Neural progenitor cell (in vitro differentiated cells): ENCODE measurements around the gene CLDN15. TPM values are rescaled to one million over a fixed set of nuclear protein-coding genes. Genes with fewer than 3 reads are reported as not detected.

Source experiments
- DNase-seq: peaks from one replicate; pipeline ENCODE4 v3.0.0-alpha.2; 2016; ENCODE audit warnings: low spot score
- H2AFZ ChIP-seq: fragments of 200-600 bp; sonication (generic); replicated peaks from 2 replicates; pipeline ENCODE4 v1.6.1; 2016; ENCODE audit warnings: antibody characterized with exemption
- H3F3A ChIP-seq: fragments of 200-600 bp; sonication (generic); 2 replicates; pipeline ENCODE4 v1.6.1; 2016; ENCODE audit warnings: antibody characterized with exemption, low read depth
- H3K27ac ChIP-seq: fragments of 200-600 bp; sonication (generic); 2 replicates; pipeline ENCODE4 v1.5.1; 2016; ENCODE audit warnings: mild to moderate bottlenecking
- H3K27me3 ChIP-seq: fragments of 200-600 bp; sonication (generic); 2 replicates; pipeline ENCODE4 v1.6.1; 2016; ENCODE audit warnings: mild to moderate bottlenecking, moderate library complexity
- H3K36me3 ChIP-seq: fragments of 200-600 bp; sonication (generic); 2 replicates; pipeline ENCODE4 v1.5.1; 2016
- H3K4me1 ChIP-seq: fragments of 200-600 bp; sonication (generic); 2 replicates; pipeline ENCODE4 v1.6.1; 2016; ENCODE audit warnings: mixed run types
- H3K4me2 ChIP-seq: fragments of 200-600 bp; sonication (generic); 2 replicates; pipeline ENCODE4 v1.6.1; 2016
- H3K4me3 ChIP-seq: fragments of 200-600 bp; sonication (generic); 2 replicates; pipeline ENCODE4 v1.5.1; 2016
- H3K79me2 ChIP-seq: fragments of 200-600 bp; sonication (generic); 2 replicates; pipeline ENCODE4 v1.6.1; 2016; ENCODE audit warnings: low read depth
- H3K9ac ChIP-seq: fragments of 200-600 bp; sonication (generic); 2 replicates; pipeline ENCODE4 v1.6.1; 2016
- H3K9me3 ChIP-seq: fragments of 200-600 bp; sonication (generic); 2 replicates; pipeline ENCODE4 v1.5.1; 2016; ENCODE audit warnings: low read depth
- H4K20me1 ChIP-seq: fragments of 200-600 bp; sonication (generic); 2 replicates; pipeline ENCODE4 v1.6.1; 2016; ENCODE audit warnings: low read depth
- H3K27ac Mint-ChIP-seq: 3 replicates; pipeline ENCODE4 v1.8.0; 2021; ENCODE audit warnings: mixed read lengths
- H3K27me3 Mint-ChIP-seq: 2 replicates; pipeline ENCODE4 v1.8.0; 2022; ENCODE audit warnings: low read depth, mild to moderate bottlenecking, inconsistent platforms, moderate library complexity, mixed read lengths; ENCODE audit not compliant: insufficient read depth
- H3K36me3 Mint-ChIP-seq: 3 replicates; pipeline ENCODE4 v1.8.0; 2021; ENCODE audit warnings: mixed read lengths
- H3K4me1 Mint-ChIP-seq: 3 replicates; pipeline ENCODE4 v1.8.0; 2021; ENCODE audit warnings: mixed read lengths
- H3K4me3 Mint-ChIP-seq: 3 replicates; pipeline ENCODE4 v1.8.0; 2021; ENCODE audit warnings: mild to moderate bottlenecking, moderate library complexity, mixed read lengths
- H3K9me3 Mint-ChIP-seq: 3 replicates; pipeline ENCODE4 v1.8.0; 2020; ENCODE audit warnings: mixed read lengths
- EZH2 ChIP-seq: fragments of 200-600 bp; sonication (generic); IDR thresholded peaks from 2 replicates; pipeline ENCODE4 v1.6.1; 2017; ENCODE audit warnings: antibody characterized with exemption, mild to moderate bottlenecking, moderate library complexity
- EZH2phosphoT487 ChIP-seq: fragments of 200-600 bp; sonication (generic); IDR thresholded peaks from 2 replicates; pipeline ENCODE4 v1.6.1; 2017; ENCODE audit warnings: antibody characterized with exemption
- total RNA-seq: library from RNA; depleted of rRNA; stranded (reverse); fragments of >200 nt; gene quantifications from 2 replicates; pipeline ENCODE4 v1.2.3, GENCODE V29; 2015; ENCODE audit warnings: low replicate concordance
- TF ChIP-seq, protein P1 (sequence below): fragments of 200-600 bp; sonication (generic); IDR thresholded peaks from 2 replicates; pipeline ENCODE4 v1.5.1; 2017; ENCODE audit warnings: antibody characterized with exemption, mild to moderate bottlenecking

CLDN15 gene
- total RNA-seq, 1 donor from 2014 or later, result 1.2 TPM

DNA sequence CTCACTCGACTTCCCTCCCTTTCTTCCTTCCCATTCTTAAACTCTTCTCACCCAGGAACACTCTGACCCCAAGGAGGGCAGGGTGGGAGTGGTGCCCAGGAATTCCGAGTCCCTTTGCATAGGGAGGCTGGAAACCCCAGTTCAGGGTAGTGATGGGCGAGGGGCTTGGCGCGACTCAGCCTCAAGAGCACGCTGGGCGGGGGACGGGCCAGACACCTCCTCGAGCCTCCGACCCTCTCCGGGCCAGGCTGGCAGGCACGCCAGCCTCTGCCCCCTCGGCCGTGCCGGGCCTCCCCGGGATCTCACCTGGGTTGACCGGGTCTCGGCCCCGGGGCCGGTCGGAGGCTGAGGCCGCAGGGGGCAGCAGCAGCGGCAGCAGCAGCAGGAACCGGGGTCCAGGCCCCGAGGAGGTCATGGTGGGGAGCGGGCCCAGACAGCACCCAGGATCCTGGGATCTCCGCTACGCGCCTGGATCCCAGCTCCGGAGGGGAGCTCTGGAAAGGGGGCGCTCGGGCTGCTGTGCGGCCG, 20.7 kb downstream of the CLDN15 start:
- H3K27me3 Mint-ChIP-seq, result peaks cover 16% of the 10 kb centered on the region
- peak overlapping the region; percentile 99 for H3K4me2 ChIP-seq
- H3K9me3 Mint-ChIP-seq, result no peaks in the 10 kb centered on the region
- H3K36me3 Mint-ChIP-seq, result no peaks in the 10 kb centered on the region
- peak overlapping the region; percentile 91 for H3K4me3 ChIP-seq
- H3K4me3 Mint-ChIP-seq, result peak overlapping the region; percentile 98
- peaks cover 12% of the 10 kb centered on the region for H3F3A ChIP-seq
- H3K27ac Mint-ChIP-seq, result peak overlapping the region; percentile 88
- no peaks in the 10 kb centered on the region for H3K27me3 ChIP-seq
- no peaks in the 10 kb centered on the region for H3K9me3 ChIP-seq
- no peaks in the 10 kb centered on the region for H4K20me1 ChIP-seq
- DNase-seq, result peak; percentile 59
- no peak overlapping the region for H3K27ac ChIP-seq
- H3K4me1 Mint-ChIP-seq, result peaks cover 28% of the 10 kb centered on the region
- peak overlapping the region; percentile 92 for H2AFZ ChIP-seq
- no peak for TF ChIP-seq EZH2phosphoT487
- TF ChIP-seq, protein P1, sequence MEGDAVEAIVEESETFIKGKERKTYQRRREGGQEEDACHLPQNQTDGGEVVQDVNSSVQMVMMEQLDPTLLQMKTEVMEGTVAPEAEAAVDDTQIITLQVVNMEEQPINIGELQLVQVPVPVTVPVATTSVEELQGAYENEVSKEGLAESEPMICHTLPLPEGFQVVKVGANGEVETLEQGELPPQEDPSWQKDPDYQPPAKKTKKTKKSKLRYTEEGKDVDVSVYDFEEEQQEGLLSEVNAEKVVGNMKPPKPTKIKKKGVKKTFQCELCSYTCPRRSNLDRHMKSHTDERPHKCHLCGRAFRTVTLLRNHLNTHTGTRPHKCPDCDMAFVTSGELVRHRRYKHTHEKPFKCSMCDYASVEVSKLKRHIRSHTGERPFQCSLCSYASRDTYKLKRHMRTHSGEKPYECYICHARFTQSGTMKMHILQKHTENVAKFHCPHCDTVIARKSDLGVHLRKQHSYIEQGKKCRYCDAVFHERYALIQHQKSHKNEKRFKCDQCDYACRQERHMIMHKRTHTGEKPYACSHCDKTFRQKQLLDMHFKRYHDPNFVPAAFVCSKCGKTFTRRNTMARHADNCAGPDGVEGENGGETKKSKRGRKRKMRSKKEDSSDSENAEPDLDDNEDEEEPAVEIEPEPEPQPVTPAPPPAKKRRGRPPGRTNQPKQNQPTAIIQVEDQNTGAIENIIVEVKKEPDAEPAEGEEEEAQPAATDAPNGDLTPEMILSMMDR, result no peak
- no peak for TF ChIP-seq EZH2
- peaks cover 8% of the 10 kb centered on the region for H3K4me1 ChIP-seq
- H3K79me2 ChIP-seq, result peaks cover 34% of the 10 kb centered on the region
- H3K36me3 ChIP-seq, result no peaks in the 10 kb centered on the region
- peak overlapping the region; percentile 28 for H3K9ac ChIP-seq

DNA sequence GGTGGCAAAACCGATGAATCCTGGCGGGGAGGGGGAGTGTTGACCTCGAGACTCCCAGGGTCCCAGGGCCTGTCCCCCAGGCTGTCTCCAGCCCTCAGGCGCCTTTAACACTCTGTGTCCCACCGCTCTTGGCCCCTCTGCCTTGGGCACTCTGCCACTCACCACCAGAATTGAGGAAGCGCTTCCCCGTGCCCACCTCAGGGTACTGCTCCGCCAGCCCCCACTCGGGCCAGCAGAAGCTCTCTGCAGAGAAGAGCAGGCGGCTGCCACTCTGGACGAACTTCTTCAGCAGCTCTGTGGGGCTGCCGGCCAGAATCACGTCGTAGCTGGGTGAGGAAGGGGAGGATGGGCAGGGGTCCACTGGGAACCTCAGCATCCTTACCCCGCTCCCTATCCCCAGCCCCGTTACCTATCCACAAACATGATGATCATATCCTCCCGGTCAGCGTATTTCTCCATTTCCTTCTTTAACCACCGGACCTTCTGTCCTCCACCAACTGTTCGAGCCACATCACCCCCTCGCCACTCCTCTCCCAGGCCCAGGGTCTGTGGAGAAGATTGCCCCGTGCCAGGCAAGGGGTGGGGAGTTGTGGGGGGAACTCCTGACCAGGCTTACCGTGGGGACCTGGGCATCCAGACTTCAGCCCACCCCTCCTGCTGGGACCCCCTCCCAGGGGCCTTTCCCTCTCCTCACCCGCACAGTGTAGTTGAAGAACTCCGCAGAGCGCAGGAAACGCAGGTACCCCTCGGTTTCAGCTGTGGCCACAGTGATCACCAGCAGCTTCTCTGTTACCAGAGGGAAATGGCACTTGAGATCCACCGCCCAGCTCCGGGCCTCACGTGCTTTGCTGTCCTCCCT, 21.4 kb downstream of the CLDN15 start:
- peak overlapping the region; percentile 88 for H3K27ac Mint-ChIP-seq
- TF ChIP-seq EZH2phosphoT487, result no peak
- TF ChIP-seq, protein P1, result no peak
- no peak for TF ChIP-seq EZH2
- Histone ChIP-seq H3K4me1 (peaks cover 8% of the 10 kb centered on the region), H3K9me3 (no peaks in the 10 kb centered on the region), H3K9ac (no peak overlapping the region), H3K4me3 (peak overlapping the region; percentile 91), H4K20me1 (no peaks in the 10 kb centered on the region), H3K27ac (no peak overlapping the region), H3K36me3 (no peaks in the 10 kb centered on the region), H3K4me2 (peak overlapping the region; percentile 99), H3K79me2 (peaks cover 29% of the 10 kb centered on the region), H2AFZ (peak overlapping the region; percentile 92), H3K27me3 (no peaks in the 10 kb centered on the region), H3F3A (peaks cover 12% of the 10 kb centered on the region)
- H3K9me3 Mint-ChIP-seq, result no peaks in the 10 kb centered on the region
- peaks cover 28% of the 10 kb centered on the region for H3K4me1 Mint-ChIP-seq
- no peak for DNase-seq
- H3K4me3 Mint-ChIP-seq, result peak overlapping the region; percentile 98
- H3K36me3 Mint-ChIP-seq, result no peaks in the 10 kb centered on the region
- H3K27me3 Mint-ChIP-seq, result peaks cover 12% of the 10 kb centered on the region

DNA sequence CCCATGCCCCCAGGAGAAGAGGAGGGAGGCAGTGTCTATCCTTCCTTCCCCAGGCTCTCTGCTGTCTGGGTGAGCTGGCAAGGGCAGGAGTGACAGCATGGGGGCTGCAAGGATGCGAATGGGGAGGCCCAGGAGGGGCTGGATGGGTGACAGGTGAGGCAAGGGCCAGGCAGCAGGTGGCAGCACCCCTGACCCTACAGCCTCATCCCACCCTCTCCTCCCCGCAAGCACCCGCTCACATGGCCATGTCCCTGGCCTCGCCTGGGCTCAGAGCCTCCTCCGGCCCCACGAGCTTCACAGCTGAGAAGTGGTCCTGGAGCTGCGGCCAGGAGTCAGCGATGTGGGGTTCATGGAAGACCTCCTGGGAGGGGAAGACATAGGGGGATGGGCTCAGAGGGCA, 25.6 kb downstream of the CLDN15 start:
- Histone ChIP-seq H3K9ac (no peak overlapping the region), H4K20me1 (no peaks in the 10 kb centered on the region), H3K36me3 (no peaks in the 10 kb centered on the region), H3K27me3 (no peaks in the 10 kb centered on the region), H3K27ac (no peak overlapping the region), H3F3A (peaks cover 3% of the 10 kb centered on the region), H2AFZ (no peak overlapping the region), H3K4me2 (no peak overlapping the region), H3K4me3 (no peak overlapping the region), H3K79me2 (no peaks in the 10 kb centered on the region), H3K4me1 (no peaks in the 10 kb centered on the region), H3K9me3 (no peaks in the 10 kb centered on the region)
- H3K36me3 Mint-ChIP-seq, result peaks cover 2% of the 10 kb centered on the region
- peaks cover 14% of the 10 kb centered on the region for H3K4me1 Mint-ChIP-seq
- no peak overlapping the region for H3K4me3 Mint-ChIP-seq
- H3K27ac Mint-ChIP-seq, result no peak overlapping the region
- no peak for DNase-seq
- H3K9me3 Mint-ChIP-seq, result no peaks in the 10 kb centered on the region
- TF ChIP-seq EZH2, result no peak
- TF ChIP-seq, protein P1, result no peak
- no peak for TF ChIP-seq EZH2phosphoT487
- peaks cover 5% of the 10 kb centered on the region for H3K27me3 Mint-ChIP-seq
